GM18505 (cell line): ENCODE measurements around the gene IFI27L2.

Experiments used
- ATAC-seq: cut with Tn5 transposase; IDR thresholded peaks from one replicate; pipeline ENCODE4 v1.9.1; 2021; ENCODE audit not compliant: unreplicated experiment
- POLR2A ChIP-seq: IDR thresholded peaks from 4 replicates; pipeline ENCODE4 v1.6.1; 2011; ENCODE audit warnings: borderline replicate concordance; ENCODE audit not compliant: insufficient read depth, insufficient read length; ENCODE audit errors: extremely low read depth

IFI27L2 gene

GRCh38 chr14:94123868-94124267 lies 5.5 kb downstream of the IFI27L2 start:
- no peak for ATAC-seq
- no peak for TF ChIP-seq POLR2A

DNA sequence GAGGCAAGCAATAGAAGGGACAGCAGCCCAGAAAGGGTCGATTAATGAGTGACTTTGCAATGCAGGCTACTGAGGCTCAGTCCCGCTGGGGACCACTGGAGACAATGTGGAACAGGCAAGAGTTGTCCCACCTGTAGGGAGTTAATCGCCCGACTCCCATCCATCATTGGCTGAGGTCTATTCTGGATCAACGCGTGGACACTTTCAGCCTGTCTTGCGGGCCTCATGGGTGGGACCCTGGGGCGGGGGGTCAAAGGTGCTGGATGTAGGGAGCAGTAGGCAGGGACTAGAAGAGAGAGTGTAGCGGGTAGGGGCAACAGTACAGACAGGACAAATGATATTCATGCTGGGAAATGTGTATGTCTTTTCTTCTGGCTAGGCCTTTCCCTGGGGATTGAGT lies 6.1 kb downstream of the IFI27L2 start:
- TF ChIP-seq POLR2A, result no peak
- ATAC-seq, result no peak

GRCh38 chr14:94122438-94122837 lies 7.0 kb downstream of the IFI27L2 start:
- TF ChIP-seq POLR2A, result no peak
- ATAC-seq, result no peak

DNA sequence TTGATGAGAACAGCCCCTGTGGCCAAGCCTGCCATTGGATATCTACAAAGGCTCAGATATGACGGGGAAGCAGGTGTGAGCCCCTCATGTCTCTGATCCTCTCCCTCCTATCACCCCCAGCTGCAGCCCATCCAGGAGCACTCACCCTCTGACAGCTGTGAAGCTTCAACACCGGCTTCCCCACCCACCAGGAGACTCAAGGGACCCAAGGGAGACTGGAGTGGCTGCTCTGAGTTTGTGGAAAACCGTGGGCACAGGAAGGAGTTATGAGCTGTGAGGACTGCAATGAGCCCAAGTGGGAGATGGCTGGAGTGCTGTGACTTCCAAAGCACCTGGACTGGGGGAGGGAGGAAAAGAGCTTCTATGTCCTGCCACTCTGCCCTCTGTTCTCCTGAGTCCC lies 7.9 kb downstream of the IFI27L2 start:
- no peak for ATAC-seq
- no peak for TF ChIP-seq POLR2A

DNA sequence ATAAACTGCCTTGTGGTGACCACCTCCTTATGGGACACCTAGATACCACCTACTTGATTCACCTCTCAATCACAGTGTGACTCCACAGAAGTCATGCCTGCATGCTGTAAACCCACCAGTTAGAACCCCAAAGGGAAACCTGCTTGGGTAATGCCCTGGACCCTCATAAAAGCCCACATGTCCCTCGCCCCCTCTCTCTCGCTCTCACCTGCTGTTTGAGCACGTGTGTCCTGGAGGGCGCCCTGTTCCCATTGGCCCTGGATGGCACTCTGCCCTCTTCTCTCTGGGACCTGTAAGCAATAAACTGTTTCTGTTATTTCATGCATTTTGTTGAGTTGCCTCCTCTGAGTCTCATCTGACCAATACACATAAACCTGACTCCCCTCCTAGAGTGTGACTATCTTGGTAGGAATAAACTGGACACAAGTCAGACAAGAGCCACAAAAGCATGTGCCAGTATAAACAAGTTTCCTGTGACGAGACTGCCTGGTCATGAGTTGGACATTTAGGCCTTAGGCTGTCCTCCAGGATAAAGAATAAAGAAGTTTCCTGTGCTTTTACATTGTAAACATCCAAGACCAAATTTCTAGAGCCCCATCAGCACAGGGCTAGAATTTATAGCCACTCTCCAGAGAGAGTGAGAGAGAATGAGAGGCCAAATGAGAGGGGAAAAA lies 8.6 kb downstream of the IFI27L2 start:
- no peak for TF ChIP-seq POLR2A

GRCh38 chr14:94119071-94119470 lies 10.3 kb downstream of the IFI27L2 start:
- no peak for TF ChIP-seq POLR2A
- ATAC-seq, result no peak

More for the DNA sequence above, 8.6 kb downstream of the IFI27L2 start:
- ATAC-seq, result no peak

- no peak for ATAC-seq
Measured at GRCh38 chr14:94117856-94118255, 11.5 kb downstream of the IFI27L2 start.

GRCh38 chr14:94116701-94117100 lies 12.7 kb downstream of the IFI27L2 start:
- TF ChIP-seq POLR2A, result no peak

More at GRCh38 chr14:94117856-94118255, 11.5 kb downstream of the IFI27L2 start:
- no peak for TF ChIP-seq POLR2A

GRCh38 chr14:94115631-94116030 lies 13.8 kb downstream of the IFI27L2 start:
- no peak for TF ChIP-seq POLR2A
- ATAC-seq, result no peak

More at GRCh38 chr14:94116701-94117100, 12.7 kb downstream of the IFI27L2 start:
- no peak for ATAC-seq

- ATAC-seq, result no peak
- no peak for TF ChIP-seq POLR2A
Measured at GRCh38 chr14:94115058-94115591, 14.3 kb downstream of the IFI27L2 start.

- no peak for TF ChIP-seq POLR2A
- ATAC-seq, result no peak
Measured at GRCh38 chr14:94114589-94115057, 14.8 kb downstream of the IFI27L2 start.

DNA sequence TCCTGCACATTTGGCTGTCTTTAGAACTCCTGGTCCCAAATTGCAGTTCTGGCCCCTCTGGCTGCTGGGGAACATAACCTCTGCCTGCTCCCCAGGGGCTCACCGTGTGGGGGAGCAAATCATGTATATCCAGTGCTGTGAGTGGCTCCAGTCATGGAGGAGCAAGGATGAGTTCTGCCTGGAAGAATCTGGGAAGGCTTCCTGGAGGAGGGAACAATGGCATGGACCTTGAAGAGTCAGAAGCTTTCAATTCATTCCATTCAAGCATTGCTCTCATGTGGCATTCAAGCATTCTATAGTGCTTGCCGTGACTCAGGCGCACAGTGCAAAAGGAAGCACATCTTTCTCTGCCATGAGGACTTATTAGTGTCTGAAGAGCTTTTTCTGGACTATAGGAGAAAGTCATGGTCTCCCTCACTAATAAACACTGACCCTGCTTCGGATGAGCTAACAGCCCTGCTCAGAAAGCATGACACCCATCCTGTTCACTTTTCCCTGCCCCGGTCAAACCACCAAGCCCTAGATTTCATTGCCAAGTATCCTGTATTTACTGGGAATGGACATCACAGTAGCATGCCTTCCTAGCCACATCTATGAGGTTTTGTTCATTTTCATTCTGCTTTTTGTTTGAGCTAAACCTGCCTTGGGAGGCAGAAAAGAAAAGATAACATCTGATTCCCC lies 15.4 kb downstream of the IFI27L2 start:
- ATAC-seq, result no peak
- TF ChIP-seq POLR2A, result no peak

DNA sequence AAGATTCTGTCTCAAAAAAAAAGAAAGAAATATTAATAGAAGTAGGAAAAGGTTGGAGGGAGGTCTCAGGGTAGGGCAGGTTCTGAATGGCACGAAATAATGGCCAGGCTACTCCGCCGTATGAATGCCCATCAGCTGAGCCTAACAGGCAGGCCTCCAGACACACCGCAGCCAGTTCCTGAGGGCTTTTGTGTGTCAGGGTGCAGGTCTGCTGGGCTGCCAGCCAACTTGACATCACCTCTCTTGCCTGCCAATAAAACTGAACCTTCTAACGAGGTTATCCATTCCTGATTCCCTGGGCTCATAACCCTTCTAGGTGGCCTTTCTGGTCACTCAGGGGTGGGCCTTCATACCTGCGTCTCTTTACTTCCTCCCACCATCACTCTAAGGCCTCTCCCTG lies 15.9 kb downstream of the IFI27L2 start:
- ATAC-seq, result no peak
- TF ChIP-seq POLR2A, result no peak

- no peak for TF ChIP-seq POLR2A
- ATAC-seq, result no peak
Measured at GRCh38 chr14:94113073-94113472, 16.3 kb downstream of the IFI27L2 start.
